HepG2 (cell line): Measurements from ENCODE around the gene CELSR2. TPM values are rescaled to one million over a fixed set of nuclear protein-coding genes. Genes with fewer than 3 reads are reported as not detected.

ENCODE experiments used
- DMTF1 ChIP-seq: sonication (generic); formaldehyde crosslinking; IDR thresholded peaks from 2 replicates; pipeline ENCODE4 v1.4.0; 2020; ENCODE audit warnings: mild to moderate bottlenecking, missing genetic modification reagents
- HMG20A ChIP-seq: IDR thresholded peaks from 2 replicates; pipeline ENCODE4 v1.6.1; 2016; ENCODE audit warnings: borderline replicate concordance
- HMGA1 ChIP-seq: sonication (generic); formaldehyde crosslinking; conservative IDR thresholded peaks from 2 replicates; pipeline ENCODE4 v1.4.0; 2020; ENCODE audit warnings: missing genetic modification reagents
- MAF1 ChIP-seq: sonication (generic); formaldehyde crosslinking; IDR thresholded peaks from 2 replicates; pipeline ENCODE4 v1.5.0; 2020; ENCODE audit warnings: missing genetic modification reagents, borderline replicate concordance
- NR3C1 ChIP-seq: sonication (generic); formaldehyde crosslinking; IDR thresholded peaks from 2 replicates; pipeline ENCODE4 v1.4.0; 2020; ENCODE audit warnings: missing genetic modification reagents
- PREB ChIP-seq: sonication (generic); formaldehyde crosslinking; IDR thresholded peaks from 2 replicates; pipeline ENCODE4 v1.4.0; 2020; ENCODE audit warnings: missing genetic modification reagents
- RBFOX2 ChIP-seq: fragments of 200-400 bp; formaldehyde crosslinking; IDR thresholded peaks from 2 replicates; pipeline ENCODE4 v1.6.1; 2017; ENCODE audit warnings: low read depth, mild to moderate bottlenecking, low read length
- SPEN ChIP-seq: sonication (generic); formaldehyde crosslinking; IDR thresholded peaks from 2 replicates; pipeline ENCODE4 v1.5.1; 2020; ENCODE audit warnings: low read depth, mild to moderate bottlenecking, missing genetic modification reagents
- SYNCRIP ChIP-seq: fragments of 200-400 bp; formaldehyde crosslinking; IDR thresholded peaks from 2 replicates; pipeline ENCODE4 v1.6.1; 2018; ENCODE audit warnings: mild to moderate bottlenecking, low read depth, low read length; ENCODE audit not compliant: insufficient read depth
- TFDP2 ChIP-seq: sonication (generic); formaldehyde crosslinking; IDR thresholded peaks from 2 replicates; pipeline ENCODE4 v1.4.0; 2020; ENCODE audit warnings: missing genetic modification reagents
- U2AF2 ChIP-seq: fragments of 200-400 bp; formaldehyde crosslinking; IDR thresholded peaks from 2 replicates; pipeline ENCODE4 v1.6.1; 2017; ENCODE audit warnings: low read depth, mild to moderate bottlenecking, low read length
- ZNF180 ChIP-seq: sonication (generic); formaldehyde crosslinking; IDR thresholded peaks from 2 replicates; pipeline ENCODE4 v1.4.0; 2020; ENCODE audit warnings: low read depth, missing genetic modification reagents, borderline replicate concordance
- ZNF362 ChIP-seq: sonication (generic); formaldehyde crosslinking; IDR thresholded peaks from 2 replicates; pipeline ENCODE4 v1.4.0; 2020; ENCODE audit warnings: missing genetic modification reagents, mild to moderate bottlenecking, borderline replicate concordance
- ZNF563 ChIP-seq: sonication (generic); formaldehyde crosslinking; IDR thresholded peaks from 2 replicates; pipeline ENCODE4 v1.8.0; 2022; ENCODE audit warnings: mild to moderate bottlenecking, moderate library complexity, missing genetic modification reagents
- polyA plus RNA-seq, 8 experiments: library from polyadenylated mRNA; depleted of rRNA in 3 of 8; stranded (reverse) in 7 of 8; unstranded in 1 of 8; fragments of >200 nt; fragmentation: Illumina TruSeq in 4 of 8; extraction: Trizol in 4 of 8; gene quantifications; 2 replicates each; pipeline versions ENCODE4 v1.2.1 to v1.2.3, GENCODE V29; 2011 to 2016; ENCODE audit warnings: low read depth in 4 of 8, missing spikeins in 1 of 8, mixed read lengths in 1 of 8; ENCODE audit not compliant: insufficient read depth in 1 of 8
- total RNA-seq, 5 experiments: library from RNA; depleted of rRNA; stranded (reverse); fragments of >200 nt; fragmentation: Illumina TruSeq; extraction: Trizol; gene quantifications; 2 replicates each; pipeline ENCODE4 v1.2.3, GENCODE V29; 2016; ENCODE audit warnings: low read depth in 1 of 5
- TF ChIP-seq, protein P1 (sequence below): sonication (generic); formaldehyde crosslinking; IDR thresholded peaks from 2 replicates; pipeline ENCODE4 v1.8.0; 2023; ENCODE audit warnings: mild to moderate bottlenecking, missing genetic modification reagents
- TF ChIP-seq, protein P2 (sequence below): IDR thresholded peaks from 2 replicates; pipeline ENCODE4 v1.6.1; 2016; ENCODE audit warnings: low read depth
- TF ChIP-seq, protein P3 (sequence below): sonication (generic); formaldehyde crosslinking; IDR thresholded peaks from 2 replicates; pipeline ENCODE4 v1.4.0; 2020; ENCODE audit warnings: missing genetic modification reagents, low read depth, mild to moderate bottlenecking, borderline replicate concordance

CELSR2 gene
- total and polyA plus RNA-seq, 2 of the 13 experiments (the other 11 are each of a cell fraction or from before 2014, with no cell fraction given): 4.0 to 6.6 TPM

DNA sequence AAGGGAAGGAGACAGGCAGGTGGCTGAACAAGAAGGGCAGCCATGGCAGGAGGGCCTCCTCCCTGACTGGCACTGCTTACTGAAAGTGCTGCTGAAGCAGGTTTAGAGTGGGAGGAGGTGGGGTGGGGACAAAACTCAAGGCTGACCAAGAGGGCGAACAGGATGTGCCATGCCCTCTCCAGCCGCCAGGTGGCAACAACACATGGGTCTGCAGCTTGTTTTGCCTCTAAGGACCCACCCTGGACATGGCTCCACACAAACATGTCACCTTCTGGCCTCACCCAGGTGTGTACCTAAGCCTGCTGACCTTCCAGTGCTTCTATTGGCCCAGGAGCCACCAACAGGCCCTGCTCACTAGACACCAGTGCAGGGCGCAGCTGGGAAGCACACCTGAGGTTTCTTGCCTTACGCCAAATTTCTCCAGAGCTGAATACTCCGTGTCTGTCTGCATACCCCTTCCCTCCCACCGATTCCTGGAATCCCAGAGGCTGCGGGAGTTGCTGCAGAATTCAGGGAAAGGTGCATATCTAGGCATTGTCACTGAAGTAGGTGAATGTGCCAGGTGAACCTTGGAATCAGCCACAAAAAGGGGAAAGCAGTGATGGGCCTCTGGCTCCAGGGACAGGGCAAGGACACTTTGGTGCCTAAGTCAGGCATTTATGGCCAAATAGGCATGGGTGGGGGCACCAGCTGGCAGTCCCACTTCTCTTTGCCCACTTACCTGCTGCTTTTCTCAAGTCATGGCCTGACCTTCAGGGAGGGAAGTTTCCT, 28.3 kb downstream of the CELSR2 start (continued):
- TF ChIP-seq, protein P1, sequence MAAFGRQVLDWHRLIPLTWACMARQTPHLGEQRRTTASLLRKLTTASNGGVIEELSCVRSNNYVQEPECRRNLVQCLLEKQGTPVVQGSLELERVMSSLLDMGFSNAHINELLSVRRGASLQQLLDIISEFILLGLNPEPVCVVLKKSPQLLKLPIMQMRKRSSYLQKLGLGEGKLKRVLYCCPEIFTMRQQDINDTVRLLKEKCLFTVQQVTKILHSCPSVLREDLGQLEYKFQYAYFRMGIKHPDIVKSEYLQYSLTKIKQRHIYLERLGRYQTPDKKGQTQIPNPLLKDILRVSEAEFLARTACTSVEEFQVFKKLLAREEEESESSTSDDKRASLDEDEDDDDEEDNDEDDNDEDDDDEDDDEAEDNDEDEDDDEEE (CRISPR knock-in tag): no peak
- TF ChIP-seq U2AF2 (no peak), HMGA1 (CRISPR knock-in tag) (no peak), MAF1 (CRISPR knock-in tag) (no peak), HMG20A (CRISPR knock-in tag) (no peak; the same call in 1 of the 2 replicates), TFDP2 (0 out of 2 replicates have a peak, but pooled peaks have one; percentile 40), NR3C1 (CRISPR knock-in tag) (no peak), SPEN (no peak), RBFOX2 (no peak), ZNF180 (CRISPR knock-in tag) (no peak), ZNF563 (CRISPR knock-in tag) (peak; percentile 18; the same call in 1 of the 2 replicates), ZNF362 (CRISPR knock-in tag) (no peak), DMTF1 (no peak), SYNCRIP (no peak), PREB (no peak)
- TF ChIP-seq, protein P2, sequence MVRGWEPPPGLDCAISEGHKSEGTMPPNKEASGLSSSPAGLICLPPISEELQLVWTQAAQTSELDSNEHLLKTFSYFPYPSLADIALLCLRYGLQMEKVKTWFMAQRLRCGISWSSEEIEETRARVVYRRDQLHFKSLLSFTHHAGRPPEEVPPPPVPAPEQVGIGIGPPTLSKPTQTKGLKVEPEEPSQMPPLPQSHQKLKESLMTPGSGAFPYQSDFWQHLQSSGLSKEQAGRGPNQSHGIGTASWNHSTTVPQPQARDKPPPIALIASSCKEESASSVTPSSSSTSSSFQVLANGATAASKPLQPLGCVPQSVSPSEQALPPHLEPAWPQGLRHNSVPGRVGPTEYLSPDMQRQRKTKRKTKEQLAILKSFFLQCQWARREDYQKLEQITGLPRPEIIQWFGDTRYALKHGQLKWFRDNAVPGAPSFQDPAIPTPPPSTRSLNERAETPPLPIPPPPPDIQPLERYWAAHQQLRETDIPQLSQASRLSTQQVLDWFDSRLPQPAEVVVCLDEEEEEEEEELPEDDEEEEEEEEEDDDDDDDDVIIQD (CRISPR knock-in tag): peak; percentile 71
- TF ChIP-seq, protein P3, sequence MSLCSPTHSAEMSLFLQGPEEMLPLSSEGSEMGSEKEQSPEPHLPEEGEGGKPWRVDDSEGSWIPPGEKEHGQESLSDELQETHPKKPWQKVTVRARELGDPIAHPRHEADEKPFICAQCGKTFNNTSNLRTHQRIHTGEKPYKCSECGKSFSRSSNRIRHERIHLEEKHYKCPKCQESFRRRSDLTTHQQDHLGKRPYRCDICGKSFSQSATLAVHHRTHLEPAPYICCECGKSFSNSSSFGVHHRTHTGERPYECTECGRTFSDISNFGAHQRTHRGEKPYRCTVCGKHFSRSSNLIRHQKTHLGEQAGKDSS (CRISPR knock-in tag): no peak; the same call in 1 of the 2 replicates
